T-helper 2 cell treated with Interferon-gamma antibody and Interleukin-4, amounts not matched to agents 100 ng/mL and 5 ng/mL, for 36 hours (primary cell): ENCODE data around the gene DNAJB6. TPM values are rescaled to one million over a fixed set of nuclear protein-coding genes. Genes with fewer than 3 reads are reported as not detected.
"Not testable (repeated sequence)": the region's sequence is repeated elsewhere in the genome, so short reads cannot be mapped to it uniquely, and the experiment has no call there.

Experiments used
- intact Hi-C: fragments of 100-400 bp; cut with micrococcal nuclease; formaldehyde crosslinking; loops from one replicate; pipeline ENCODE4 v1.15.1; 2023
- total RNA-seq: library from RNA; stranded (reverse); gene quantifications from 2 replicates; pipeline ENCODE4 v1.2.3, GENCODE V29; 2022

DNAJB6 gene
- total RNA-seq, 1 donor from 2014 or later = 88.5 TPM

- intact Hi-C loops = loop anchor here (10.0 kb wide), 1 partner anchor 176 kb away; no protein-coding TSS in a partner anchor
Measured at GRCh38 chr7:157438121-157439025, 101.6 kb downstream of the DNAJB6 start.

- intact Hi-C loops = loop anchor here (10.0 kb wide), 1 partner anchor 176 kb away; no protein-coding TSS in a partner anchor
Measured at GRCh38 chr7:157439149-157439548, 102.3 kb downstream of the DNAJB6 start.

- intact Hi-C loops = loop anchor here (10.0 kb wide), 1 partner anchor 175 kb away; no protein-coding TSS in a partner anchor
Measured at GRCh38 chr7:157439761-157440160, 103.0 kb downstream of the DNAJB6 start.

- intact Hi-C loops = no loop called here
Measured at GRCh38 chr7:157440346-157441022, 103.7 kb downstream of the DNAJB6 start.

GRCh38 chr7:157441023-157441399 is 104.2 kb downstream of the DNAJB6 start:
- intact Hi-C loops = no loop called here

GRCh38 chr7:157442456-157442855 is 105.7 kb downstream of the DNAJB6 start:
- intact Hi-C loops = no loop called here

GRCh38 chr7:157442993-157443831 is 106.4 kb downstream of the DNAJB6 start:
- intact Hi-C loops = no loop called here

- intact Hi-C loops = no loop called here
Measured at GRCh38 chr7:157444011-157444842, 107.4 kb downstream of the DNAJB6 start.

GRCh38 chr7:157444843-157445135 is 108.0 kb downstream of the DNAJB6 start:
- intact Hi-C loops = no loop called here

GRCh38 chr7:157445246-157445955 is 108.6 kb downstream of the DNAJB6 start:
- intact Hi-C loops = no loop called here

GRCh38 chr7:157445956-157446295 is 109.1 kb downstream of the DNAJB6 start:
- intact Hi-C loops = no loop called here

- intact Hi-C loops = no loop called here
Measured at GRCh38 chr7:157446322-157446721, 109.5 kb downstream of the DNAJB6 start.

- intact Hi-C loops = not testable (repeated sequence)
Measured at GRCh38 chr7:157454003-157454402, 117.2 kb downstream of the DNAJB6 start.

- intact Hi-C loops = no loop called here
Measured at GRCh38 chr7:157457355-157458253, 120.8 kb downstream of the DNAJB6 start.

GRCh38 chr7:157458254-157458633 is 121.4 kb downstream of the DNAJB6 start:
- intact Hi-C loops = no loop called here

GRCh38 chr7:157459966-157460365 is 123.2 kb downstream of the DNAJB6 start:
- intact Hi-C loops = no loop called here

- intact Hi-C loops = no loop called here
Measured at GRCh38 chr7:157460721-157461120, 123.9 kb downstream of the DNAJB6 start.

GRCh38 chr7:157461573-157462418 is 125.0 kb downstream of the DNAJB6 start:
- intact Hi-C loops = no loop called here
